Suprapubic skin (tissue), 2 donors: Measurements from ENCODE around the gene ACOT11.

Experiments used
- EP300 ChIP-seq: sonication (generic); formaldehyde crosslinking; IDR thresholded peaks from one replicate; pipeline ENCODE4 v1.6.1; 2017; ENCODE audit warnings: antibody characterized with exemption
- POLR2A ChIP-seq, 2 donors: fragments of 450-650 bp; IDR thresholded peaks; one replicate each; pipeline ENCODE4 v1.6.1; 2017; ENCODE audit warnings: antibody characterized with exemption in 2 of 2, mild to moderate bottlenecking in 2 of 2, moderate library complexity in 2 of 2

DNA sequence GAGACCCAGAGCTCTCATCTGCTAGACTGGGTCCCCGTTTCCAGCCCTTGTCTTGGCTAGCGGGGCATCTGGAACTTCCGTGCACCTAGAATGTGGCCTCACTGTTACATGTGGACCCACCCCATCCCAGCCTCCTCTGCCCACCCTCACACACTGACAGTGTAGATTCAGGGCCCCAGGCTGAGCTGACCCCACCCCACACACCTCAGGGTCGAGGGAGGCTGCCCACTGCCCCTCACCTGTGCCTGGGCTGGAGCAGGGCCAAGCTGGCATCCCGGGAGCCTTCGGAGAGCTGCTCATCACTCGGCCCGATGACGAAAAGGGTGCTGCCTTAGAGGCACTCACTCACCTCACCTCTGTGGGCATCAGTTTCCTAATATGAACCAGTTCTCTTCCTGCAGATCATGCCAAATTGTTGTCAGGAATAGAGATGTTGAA lies 11.1 kb downstream of the ACOT11 start:
- TF ChIP-seq EP300 (no peak), POLR2A (IDR thresholded peaks at IDR 0.05) (no peak)
